ENCODE measurements around the gene DVL3.

GRCh38 chr3:184134746-184135148 is 20.4 kb upstream of the DVL3 start:
- TF ChIP-seq EZH2phosphoT487 (IDR thresholded peaks at IDR 0.05; ENCODE audit: low read length) (no peak), EZH2 (optimal IDR thresholded peaks at IDR 0.05; ENCODE audit: low read depth, low read length) (no peak)
- TF ChIP-seq, protein P1, sequence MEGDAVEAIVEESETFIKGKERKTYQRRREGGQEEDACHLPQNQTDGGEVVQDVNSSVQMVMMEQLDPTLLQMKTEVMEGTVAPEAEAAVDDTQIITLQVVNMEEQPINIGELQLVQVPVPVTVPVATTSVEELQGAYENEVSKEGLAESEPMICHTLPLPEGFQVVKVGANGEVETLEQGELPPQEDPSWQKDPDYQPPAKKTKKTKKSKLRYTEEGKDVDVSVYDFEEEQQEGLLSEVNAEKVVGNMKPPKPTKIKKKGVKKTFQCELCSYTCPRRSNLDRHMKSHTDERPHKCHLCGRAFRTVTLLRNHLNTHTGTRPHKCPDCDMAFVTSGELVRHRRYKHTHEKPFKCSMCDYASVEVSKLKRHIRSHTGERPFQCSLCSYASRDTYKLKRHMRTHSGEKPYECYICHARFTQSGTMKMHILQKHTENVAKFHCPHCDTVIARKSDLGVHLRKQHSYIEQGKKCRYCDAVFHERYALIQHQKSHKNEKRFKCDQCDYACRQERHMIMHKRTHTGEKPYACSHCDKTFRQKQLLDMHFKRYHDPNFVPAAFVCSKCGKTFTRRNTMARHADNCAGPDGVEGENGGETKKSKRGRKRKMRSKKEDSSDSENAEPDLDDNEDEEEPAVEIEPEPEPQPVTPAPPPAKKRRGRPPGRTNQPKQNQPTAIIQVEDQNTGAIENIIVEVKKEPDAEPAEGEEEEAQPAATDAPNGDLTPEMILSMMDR (IDR thresholded peaks at IDR 0.05; ENCODE audit: low read length) = no peak

Data from MM.1S (cell line).